HEK293T (cell line): ENCODE data around the gene IGF2BP1.
A peak's percentile ranks its signal among the peaks of the same experiment; 100 is the strongest.

Source experiments
- CTCF ChIA-PET: fragments of 350-600 bp; formaldehyde crosslinking; extraction: SDS; loops from one replicate; lab custom pipeline; 2021; ENCODE audit warnings: antibody characterized with exemption, inconsistent platforms; lab: Yijun Ruan, JAX
- POLR2A ChIA-PET: fragments of 350-600 bp; formaldehyde crosslinking; extraction: SDS; loops from one replicate; lab custom pipeline; 2020; ENCODE audit warnings: antibody characterized with exemption, inconsistent platforms; lab: Yijun Ruan, JAX
- DNase-seq: peaks from one replicate; pipeline ENCODE4 v3.0.0; 2012; ENCODE audit warnings: mixed read lengths; ENCODE audit errors: extremely low spot score
- ARNT ChIP-seq: fragments of 450-650 bp; IDR thresholded peaks from 2 replicates; pipeline ENCODE4 v1.6.1; 2017; ENCODE audit warnings: mild to moderate bottlenecking
- BHLHE40 ChIP-seq: fragments of 450-650 bp; IDR thresholded peaks from 2 replicates; pipeline ENCODE4 v1.6.1; 2016; ENCODE audit warnings: mild to moderate bottlenecking, moderate library complexity, borderline replicate concordance
- CTBP1 ChIP-seq: fragments of 450-650 bp; IDR thresholded peaks from 2 replicates; pipeline ENCODE4 v1.6.1; 2016; ENCODE audit warnings: borderline replicate concordance
- ELF4 ChIP-seq: fragments of 450-650 bp; IDR thresholded peaks from 2 replicates; pipeline ENCODE4 v1.6.1; 2017; ENCODE audit warnings: antibody characterized with exemption
- FOXA1 ChIP-seq: fragments of 450-650 bp; IDR thresholded peaks from 2 replicates; pipeline ENCODE4 v1.6.1; 2016; ENCODE audit warnings: mild to moderate bottlenecking
- FOXK2 ChIP-seq: fragments of 450-650 bp; IDR thresholded peaks from 2 replicates; pipeline ENCODE4 v1.6.1; 2016; ENCODE audit warnings: mild to moderate bottlenecking
- FOXM1 ChIP-seq: fragments of 450-650 bp; IDR thresholded peaks from 2 replicates; pipeline ENCODE4 v1.6.1; 2017; ENCODE audit warnings: mild to moderate bottlenecking, borderline replicate concordance
- HDGF ChIP-seq: fragments of 450-650 bp; IDR thresholded peaks from 2 replicates; pipeline ENCODE4 v1.6.1; 2017; ENCODE audit warnings: antibody characterized with exemption, borderline replicate concordance
- L3MBTL2 ChIP-seq: fragments of 450-650 bp; conservative IDR thresholded peaks from 2 replicates; pipeline ENCODE4 v1.6.1; 2016; ENCODE audit warnings: mild to moderate bottlenecking
- LEF1 ChIP-seq: fragments of 450-650 bp; IDR thresholded peaks from 2 replicates; pipeline ENCODE4 v1.6.1; 2017; ENCODE audit warnings: mild to moderate bottlenecking, borderline replicate concordance
- NFRKB ChIP-seq: fragments of 450-650 bp; IDR thresholded peaks from 2 replicates; pipeline ENCODE4 v1.6.1; 2016; ENCODE audit warnings: mild to moderate bottlenecking, moderate library complexity
- SP1 ChIP-seq: fragments of 450-650 bp; IDR thresholded peaks from 2 replicates; pipeline ENCODE4 v1.6.1; 2017
- SUZ12 ChIP-seq: fragments of 450-650 bp; IDR thresholded peaks from 2 replicates; pipeline ENCODE4 v1.6.1; 2016; ENCODE audit warnings: mild to moderate bottlenecking
- TARDBP ChIP-seq: fragments of 450-650 bp; IDR thresholded peaks from 2 replicates; pipeline ENCODE4 v1.6.1; 2016
- ZNF384 ChIP-seq: fragments of 450-650 bp; IDR thresholded peaks from 2 replicates; pipeline ENCODE4 v1.6.1; 2016
- TF ChIP-seq, protein P1 (sequence below): fragments of 450-650 bp; IDR thresholded peaks from 2 replicates; pipeline ENCODE4 v1.6.1; 2016

IGF2BP1 gene

DNA sequence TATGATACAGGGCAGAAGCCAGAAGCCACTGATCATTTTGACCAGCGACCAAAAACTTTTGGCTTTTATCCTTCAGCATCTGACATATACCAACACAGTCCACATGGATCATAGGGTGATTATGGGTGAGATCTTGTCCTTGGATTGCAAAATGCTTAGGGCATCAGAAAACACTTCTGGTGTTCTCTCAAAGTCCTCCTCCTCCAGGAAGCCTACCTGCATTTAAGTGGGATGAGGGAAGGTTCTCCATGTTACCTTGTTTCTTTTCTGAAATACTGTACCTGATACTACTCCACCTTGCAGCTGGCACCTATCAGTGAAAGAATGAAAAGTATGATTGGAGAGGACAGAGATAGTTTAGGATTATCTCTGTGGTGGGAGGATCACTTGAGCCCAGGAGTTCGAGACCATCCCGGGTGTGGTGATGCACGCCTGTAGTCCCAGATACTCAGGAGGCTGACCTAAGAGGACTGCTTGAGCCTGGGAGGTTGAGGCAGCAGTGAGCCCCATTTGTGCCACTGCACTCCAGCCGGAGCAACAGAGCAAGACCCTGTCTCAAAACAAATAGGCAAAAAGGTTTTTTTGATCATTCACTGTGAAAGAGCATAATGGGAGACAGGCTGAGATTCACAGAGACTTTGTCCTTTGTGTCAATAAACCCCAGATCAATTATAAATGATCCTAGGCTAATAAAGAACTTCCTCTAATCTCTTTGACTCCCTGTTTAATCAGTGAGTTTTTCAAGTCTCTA lies 88.6 kb downstream of the IGF2BP1 start:
- TF ChIP-seq SP1 (no peak), BHLHE40 (no peak)
- no peak for DNase-seq
- ChIA-PET POLR2A (no interaction called here), CTCF (no interaction called here)

DNA sequence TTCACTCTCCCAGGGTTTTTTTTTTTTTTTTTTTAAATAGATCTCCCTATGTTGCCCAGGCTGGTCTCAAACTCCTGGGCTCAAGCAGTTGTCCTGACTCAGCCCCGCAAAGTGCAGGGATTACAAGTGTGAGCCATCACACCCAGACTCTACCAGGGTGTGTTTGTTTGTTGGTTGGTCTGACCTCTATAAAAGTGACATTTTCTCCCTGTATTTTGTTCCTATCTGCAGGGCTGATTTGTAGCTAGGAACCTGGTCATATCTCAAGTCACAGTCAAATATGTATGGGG lies 89.1 kb downstream of the IGF2BP1 start:
- ChIA-PET CTCF (no interaction called here), POLR2A (no interaction called here)
- TF ChIP-seq ELF4 (no peak), TARDBP (no peak), FOXA1 (no peak), FOXM1 (no peak), LEF1 (no peak), ARNT (no peak), NFRKB (no peak), HDGF (no peak), SUZ12 (no peak), L3MBTL2 (no peak), CTBP1 (no peak), FOXK2 (no peak), SP1 (no peak), BHLHE40 (no peak), ZNF384 (no peak)
- TF ChIP-seq, protein P1, sequence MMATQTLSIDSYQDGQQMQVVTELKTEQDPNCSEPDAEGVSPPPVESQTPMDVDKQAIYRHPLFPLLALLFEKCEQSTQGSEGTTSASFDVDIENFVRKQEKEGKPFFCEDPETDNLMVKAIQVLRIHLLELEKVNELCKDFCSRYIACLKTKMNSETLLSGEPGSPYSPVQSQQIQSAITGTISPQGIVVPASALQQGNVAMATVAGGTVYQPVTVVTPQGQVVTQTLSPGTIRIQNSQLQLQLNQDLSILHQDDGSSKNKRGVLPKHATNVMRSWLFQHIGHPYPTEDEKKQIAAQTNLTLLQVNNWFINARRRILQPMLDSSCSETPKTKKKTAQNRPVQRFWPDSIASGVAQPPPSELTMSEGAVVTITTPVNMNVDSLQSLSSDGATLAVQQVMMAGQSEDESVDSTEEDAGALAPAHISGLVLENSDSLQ = no peak
- DNase-seq = no peak

DNA sequence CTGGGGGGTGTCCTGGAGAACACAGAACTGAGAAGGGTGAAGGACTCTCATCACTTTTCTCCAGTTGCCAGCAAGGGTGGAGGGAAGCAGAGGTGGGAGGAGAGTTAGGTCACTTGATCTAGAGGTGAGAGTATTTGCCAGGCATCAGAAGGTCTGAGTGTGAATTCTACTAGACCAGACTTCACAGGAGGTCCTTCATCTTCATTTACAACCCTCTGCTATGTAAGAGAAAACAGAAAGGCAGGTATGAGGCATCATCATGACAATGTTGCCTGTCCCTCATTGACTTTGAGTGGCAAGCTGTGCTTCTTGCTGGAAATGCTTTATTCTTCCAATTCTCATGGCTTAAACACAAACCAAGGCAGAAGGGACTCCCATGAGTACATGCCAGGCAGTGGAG lies 89.5 kb downstream of the IGF2BP1 start:
- CTCF ChIA-PET = no interaction called here
- TF ChIP-seq FOXK2 (no peak), ARNT (no peak), NFRKB (no peak), ZNF384 (no peak), FOXM1 (no peak), LEF1 (no peak), SUZ12 (no peak), BHLHE40 (no peak), SP1 (no peak), TARDBP (no peak), L3MBTL2 (no peak), FOXA1 (no peak), CTBP1 (no peak), HDGF (no peak), ELF4 (no peak)
- TF ChIP-seq, protein P1 = no peak
- POLR2A ChIA-PET = no interaction called here
- no peak for DNase-seq

DNA sequence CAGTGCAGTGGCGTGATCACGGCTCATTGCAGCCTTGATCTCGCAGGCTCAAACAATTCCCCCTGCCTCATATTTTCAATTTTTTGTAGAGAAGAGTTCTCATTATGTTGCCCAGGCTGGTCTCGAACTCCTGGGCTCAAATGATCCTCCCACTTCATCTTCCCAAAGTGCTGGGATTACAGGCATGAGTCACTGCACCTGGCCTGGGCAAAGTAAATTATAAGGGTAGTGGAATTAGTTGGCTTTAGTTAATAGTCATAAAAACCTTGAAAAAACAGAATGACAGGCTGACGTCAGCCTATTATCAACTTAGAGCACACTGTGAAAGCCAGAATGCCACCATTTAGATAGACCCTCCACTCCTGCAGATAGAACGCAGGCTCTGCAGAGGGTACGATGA lies 91.9 kb downstream of the IGF2BP1 start:
- ChIA-PET POLR2A (no interaction called here), CTCF (no interaction called here)
- DNase-seq = no peak
- no peak for TF ChIP-seq NFRKB
- no peak for TF ChIP-seq ELF4
- TF ChIP-seq, protein P1 = peak; percentile 26; the same call in 1 of the 2 replicates
- TF ChIP-seq LEF1 = no peak
- no peak for TF ChIP-seq ZNF384
- no peak for TF ChIP-seq TARDBP

DNA sequence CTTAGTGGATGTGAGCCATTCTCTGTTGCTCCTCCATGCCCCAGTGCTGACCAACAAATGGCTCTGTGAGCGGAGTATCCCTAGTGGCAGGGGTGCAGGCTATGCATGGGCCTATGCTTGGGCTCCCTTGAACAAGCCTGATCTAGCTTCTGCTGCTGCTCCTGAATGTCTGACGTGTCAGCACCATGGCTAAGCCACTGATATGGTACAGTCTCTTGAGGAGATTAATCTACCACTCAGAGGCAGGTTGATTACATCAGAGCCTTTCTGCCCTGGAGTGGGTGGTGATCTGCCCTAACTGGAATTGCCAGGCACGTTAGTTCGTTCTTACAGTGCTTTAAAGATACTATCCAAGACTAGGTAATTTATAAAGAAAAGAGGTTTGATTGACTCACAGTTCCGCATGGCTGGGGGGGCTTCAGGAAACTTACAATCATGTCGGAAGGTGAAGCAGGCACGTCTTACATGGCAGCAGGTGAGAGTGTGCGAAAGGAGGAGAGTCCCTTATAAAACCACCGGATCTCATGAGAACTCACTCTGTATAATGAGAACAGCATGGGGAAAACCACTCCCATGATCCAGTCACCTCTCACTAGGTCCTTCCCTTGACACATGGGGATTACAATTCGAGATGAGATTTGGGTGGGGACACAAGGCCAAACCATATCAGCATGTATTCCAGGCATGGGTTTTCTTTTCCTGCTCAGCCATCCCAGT lies 93.9 kb downstream of the IGF2BP1 start:
- ChIA-PET CTCF (no interaction called here), POLR2A (no interaction called here)
- TF ChIP-seq FOXM1 (no peak), FOXA1 (no peak), LEF1 (no peak), FOXK2 (no peak)
- no peak for DNase-seq

DNA sequence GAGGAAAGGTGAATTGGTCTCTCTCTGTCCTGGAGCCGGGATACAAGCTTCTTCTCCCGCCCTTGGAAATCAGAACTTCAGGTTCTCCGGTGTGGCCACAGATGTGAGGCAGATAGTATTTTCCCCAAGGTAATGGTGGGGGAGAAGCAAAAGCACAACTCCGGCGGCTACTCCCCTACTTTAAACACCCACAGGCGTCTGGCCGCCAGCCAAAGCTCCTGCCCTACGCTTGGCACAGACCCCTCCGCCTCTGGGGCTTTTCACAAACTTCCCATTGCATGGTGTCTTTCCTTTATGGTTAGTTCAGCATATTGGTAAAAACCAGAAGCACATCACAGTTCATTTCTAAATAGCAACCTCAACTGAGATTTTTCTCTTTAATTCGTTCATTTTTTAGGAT lies 95.9 kb downstream of the IGF2BP1 start:
- POLR2A ChIA-PET = no interaction called here
- CTCF ChIA-PET = interaction anchor here (0.6 kb wide), 1 partner anchor 275 kb away, joined by 6 read pairs; no protein-coding TSS in a partner anchor
- DNase-seq = no peak
- TF ChIP-seq, protein P1 = no peak
- TF ChIP-seq BHLHE40 = no peak
- no peak for TF ChIP-seq ZNF384
- TF ChIP-seq CTBP1 = no peak
- no peak for TF ChIP-seq FOXA1
- TF ChIP-seq FOXK2 = no peak
- no peak for TF ChIP-seq ARNT
- no peak for TF ChIP-seq TARDBP
- TF ChIP-seq HDGF = no peak
- no peak for TF ChIP-seq NFRKB
- no peak for TF ChIP-seq ELF4
- TF ChIP-seq FOXM1 = no peak
- TF ChIP-seq L3MBTL2 = no peak
